Liver (tissue), 3 donors: ENCODE data around the gene PCDHGB2.

Experiments
- CTCF ChIP-seq: fragments of 150-350 bp; IDR thresholded peaks from 2 replicates; pipeline ENCODE4 v1.5.1; 2017; ENCODE audit warnings: improper control_type of control experiment, low read depth, low read length; ENCODE audit not compliant: missing input control
- JUND ChIP-seq, 2 donors: IDR thresholded peaks; 2 replicates each; pipeline ENCODE4 v1.6.1; 2016; ENCODE audit warnings: antibody characterized with exemption in 2 of 2
- REST ChIP-seq: IDR thresholded peaks from 2 replicates; pipeline ENCODE4 v1.6.1; 2016; ENCODE audit warnings: antibody characterized with exemption, mild to moderate bottlenecking
- RXRA ChIP-seq, 2 donors: IDR thresholded peaks; 2 replicates each; pipeline ENCODE4 v1.6.1; 2017 to 2018; ENCODE audit warnings: antibody characterized with exemption in 2 of 2, mild to moderate bottlenecking in 1 of 2
- TAF1 ChIP-seq: conservative IDR thresholded peaks from 2 replicates; pipeline ENCODE4 v1.6.1; 2016; ENCODE audit warnings: antibody characterized with exemption, mild to moderate bottlenecking
- YY1 ChIP-seq: IDR thresholded peaks from 2 replicates; pipeline ENCODE4 v1.6.1; 2016; ENCODE audit warnings: antibody characterized with exemption, mild to moderate bottlenecking
- ZBTB33 ChIP-seq: IDR thresholded peaks from 2 replicates; pipeline ENCODE4 v1.6.1; 2016; ENCODE audit warnings: antibody characterized with exemption
- donor health status: healthy.
- donor health status: healthy.

GRCh38 chr5:141366016-141366896 lies 6.5 kb downstream of the PCDHGB2 start:
- TF ChIP-seq CTCF = no peak
- TF ChIP-seq YY1 = no peak
- TF ChIP-seq JUND (IDR thresholded peaks at IDR 0.05) = no peak
- no peak for TF ChIP-seq ZBTB33
- TF ChIP-seq TAF1 = no peak
- TF ChIP-seq RXRA (IDR thresholded peaks at IDR 0.05) = no peak
- TF ChIP-seq REST = no peak
